ENCODE results near the gene SPAAR. TPM values are rescaled to one million over a fixed set of nuclear protein-coding genes. Genes with fewer than 3 reads are reported as not detected.

SPAAR gene
- total RNA-seq, 1 donor from 2014 or later, result 13.5 TPM

- Histone ChIP-seq H3K36me3 (no peaks in the 10 kb centered on the region), H3K4me3 (no peak overlapping the region), H3K4me1 (peaks cover 15% of the 10 kb centered on the region), H3K9me3 (no peaks in the 10 kb centered on the region), H3K27ac (no peak overlapping the region), H3K27me3 (no peaks in the 10 kb centered on the region)
- no peak for TF ChIP-seq CTCF (IDR thresholded peaks at IDR 0.05)
- intact Hi-C loops (cut with DNase I), result no loop called here
- no peak for ATAC-seq
- no peak for DNase-seq
These were observed 10.1 kb downstream of the SPAAR start for GRCh38 chr9:35919212-35920008.

DNA sequence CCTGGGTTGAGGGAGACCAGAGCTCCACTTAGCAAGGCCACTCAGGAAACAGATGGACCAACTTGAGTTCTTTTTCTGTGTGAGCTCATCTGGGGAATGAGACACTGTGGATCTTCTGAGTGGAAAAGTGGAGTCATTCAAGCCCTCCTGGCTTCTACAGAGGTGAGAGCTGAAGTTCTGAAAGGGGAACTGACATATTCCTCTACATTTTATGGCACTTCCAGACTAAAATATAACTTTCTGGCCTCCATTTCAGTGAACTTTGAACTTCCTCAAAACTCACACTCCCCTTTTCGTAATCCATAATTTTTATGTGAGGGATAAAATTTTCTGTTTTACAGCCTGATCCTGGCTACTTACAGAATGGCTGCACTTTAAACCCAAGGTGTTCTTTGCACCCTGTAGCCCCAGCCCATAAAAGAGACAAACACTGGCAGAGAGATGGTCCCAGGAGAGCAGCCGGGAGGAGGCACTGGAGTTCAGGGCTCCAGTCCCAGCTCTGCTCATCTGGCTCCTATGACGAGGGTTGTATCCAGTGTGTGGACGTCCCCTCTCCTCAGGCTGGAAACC is 10.8 kb downstream of the SPAAR start:
- Histone ChIP-seq H3K27ac (no peak overlapping the region), H3K4me1 (peaks cover 8% of the 10 kb centered on the region), H3K36me3 (no peaks in the 10 kb centered on the region), H3K27me3 (no peaks in the 10 kb centered on the region), H3K9me3 (no peaks in the 10 kb centered on the region), H3K4me3 (no peak overlapping the region)
- ATAC-seq (no peak), DNase-seq (no peak)
- TF ChIP-seq CTCF (IDR thresholded peaks at IDR 0.05), result no peak
- intact Hi-C loops (cut with DNase I), result no loop called here

DNA sequence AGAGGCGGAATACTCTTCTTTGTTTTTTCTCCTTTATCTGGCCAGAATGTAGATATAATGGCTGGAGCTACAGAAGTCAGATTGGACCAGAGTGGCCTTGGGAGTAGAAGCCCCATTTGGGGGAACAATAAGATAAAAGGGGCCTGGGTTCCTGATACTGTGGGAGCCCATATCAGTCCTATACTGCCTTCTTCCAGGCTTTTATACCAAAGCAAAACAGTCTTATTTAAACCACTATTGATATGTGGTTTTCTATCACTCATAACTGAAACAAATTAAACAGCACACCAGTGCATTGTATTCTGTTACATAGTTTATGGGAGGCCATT is 14.3 kb downstream of the SPAAR start:
- Histone ChIP-seq H3K4me1 (peaks cover 8% of the 10 kb centered on the region), H3K9me3 (no peaks in the 10 kb centered on the region), H3K27ac (no peak overlapping the region), H3K4me3 (no peak overlapping the region), H3K27me3 (no peaks in the 10 kb centered on the region), H3K36me3 (no peaks in the 10 kb centered on the region)
- intact Hi-C loops (cut with DNase I), result no loop called here
- ATAC-seq (no peak), DNase-seq (no peak)
- no peak for TF ChIP-seq CTCF (IDR thresholded peaks at IDR 0.05)

DNA sequence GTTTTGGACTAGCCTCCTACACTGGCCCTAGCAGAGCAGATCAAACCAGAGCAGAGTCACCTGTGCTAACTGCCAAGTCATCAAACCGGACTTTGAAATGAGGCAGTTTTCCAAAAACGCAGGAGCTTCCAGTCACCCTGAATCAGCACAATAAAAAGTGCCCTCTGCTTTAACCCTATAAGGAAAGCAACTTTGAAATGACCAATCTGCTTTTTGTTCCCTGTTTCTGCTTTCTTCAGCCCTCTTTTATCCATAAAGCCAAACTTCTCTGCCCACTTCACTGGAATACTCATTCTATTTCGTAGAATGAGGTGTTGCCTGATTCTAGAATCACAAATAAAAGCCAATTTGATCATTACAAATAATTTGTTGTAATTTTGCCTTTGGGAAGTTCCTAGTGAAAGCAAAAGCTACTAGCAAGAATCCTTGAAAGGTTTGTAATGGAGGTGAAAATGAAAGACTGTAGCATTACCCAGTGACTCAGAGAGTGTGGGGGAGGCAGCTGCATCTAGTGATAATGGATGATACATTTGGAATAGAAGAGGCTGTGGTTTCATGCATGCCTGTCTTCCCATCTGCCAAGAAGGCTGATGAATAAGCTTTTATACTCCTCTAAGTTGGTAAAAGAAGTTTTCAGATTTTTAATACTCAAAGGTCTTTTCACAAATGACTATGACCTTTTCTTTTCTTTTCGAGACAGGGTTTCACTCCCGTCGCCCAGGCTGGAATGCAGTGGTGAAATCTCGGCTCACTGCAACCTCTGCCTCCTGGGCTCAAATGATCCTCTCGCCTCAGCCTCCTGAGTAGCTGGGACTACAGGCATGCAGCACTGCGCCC is 14.9 kb downstream of the SPAAR start:
- Histone ChIP-seq H3K4me1 (peaks cover 8% of the 10 kb centered on the region), H3K9me3 (no peaks in the 10 kb centered on the region), H3K27ac (no peak overlapping the region), H3K27me3 (no peaks in the 10 kb centered on the region), H3K36me3 (no peaks in the 10 kb centered on the region), H3K4me3 (no peak overlapping the region)
- DNase-seq (no peak), ATAC-seq (peak; percentile 46)
- no peak for TF ChIP-seq CTCF (IDR thresholded peaks at IDR 0.05)
- intact Hi-C loops (cut with DNase I), result no loop called here

DNA sequence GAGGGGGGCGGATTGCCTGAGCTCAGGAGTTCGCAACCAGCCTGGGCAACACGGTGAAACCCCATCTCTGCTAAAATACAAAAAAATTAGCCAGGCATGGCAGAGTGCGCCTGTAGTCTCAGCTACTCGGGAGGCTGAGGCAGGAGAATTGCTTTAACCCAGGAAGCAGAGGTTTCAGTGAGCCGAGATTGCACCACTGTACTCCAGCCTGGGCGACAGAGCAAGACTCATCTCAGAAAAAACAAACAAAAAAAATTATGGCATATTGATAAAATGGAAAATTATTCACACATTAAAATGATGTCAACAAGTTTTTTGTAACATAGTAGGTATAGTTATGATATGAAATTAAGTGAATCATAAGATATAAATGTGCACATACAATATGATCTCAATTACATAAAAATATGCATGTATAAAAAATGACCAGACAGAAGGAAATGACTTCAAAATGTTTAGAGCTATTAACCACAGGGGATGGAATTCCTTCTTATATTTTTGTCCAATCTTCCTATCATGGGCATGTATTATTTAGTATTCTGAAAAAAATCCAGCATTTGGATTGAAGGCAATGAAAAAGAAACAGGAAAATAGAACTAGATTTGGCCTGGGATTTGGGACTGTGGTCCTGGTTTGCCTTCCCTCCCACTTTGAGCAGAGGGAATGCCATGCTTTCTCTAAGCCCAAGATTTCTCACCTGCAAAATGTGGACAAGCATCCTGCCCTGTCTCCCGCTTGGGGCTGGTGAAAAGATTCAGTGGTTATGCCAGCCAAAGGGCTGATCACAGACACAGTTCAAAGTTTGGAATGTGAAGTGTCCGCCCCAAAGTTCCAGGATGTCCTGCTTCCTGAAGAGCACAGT is 19.5 kb downstream of the SPAAR start:
- intact Hi-C loops (cut with DNase I), result no loop called here

More for the DNA sequence above, 19.5 kb downstream of the SPAAR start:
- DNase-seq (no peak), ATAC-seq (no peak)
- peaks cover 3% of the 10 kb centered on the region for H3K4me1 ChIP-seq
- H3K36me3 ChIP-seq, result no peaks in the 10 kb centered on the region
- TF ChIP-seq CTCF (IDR thresholded peaks at IDR 0.05), result no peak
- no peak overlapping the region for H3K4me3 ChIP-seq
- H3K27me3 ChIP-seq, result no peaks in the 10 kb centered on the region
- no peak overlapping the region for H3K27ac ChIP-seq
- no peaks in the 10 kb centered on the region for H3K9me3 ChIP-seq

Measured in upper lobe of right lung (tissue), 1 donor.